ENCODE results near the gene UTY. TPM values are rescaled to one million over a fixed set of nuclear protein-coding genes. Genes with fewer than 3 reads are reported as not detected.

UTY gene
- total RNA-seq, 1 experiment from 2014 or later: 5.9 TPM

GRCh38 chrY:13398876-13399275, 81.0 kb downstream of the UTY start:
- no peaks in the 10 kb centered on the region for H3K79me2 ChIP-seq (ENCODE audit: insufficient read depth, low read length)
- no peak for DNase-seq (ENCODE audit: low read depth, low spot score)
- no peak overlapping the region for H3K9ac ChIP-seq (ENCODE audit: low read length)
- no peaks in the 10 kb centered on the region for H3K36me3 ChIP-seq (ENCODE audit: control insufficient read depth in 1 of 2, insufficient read depth in 2 of 2, low read length in 2 of 2)
- no peaks in the 10 kb centered on the region for H3K27me3 ChIP-seq (ENCODE audit: insufficient read depth, low read length)
- H3K27ac ChIP-seq (ENCODE audit: low read depth, low read length): no peak overlapping the region
- no peak overlapping the region for H2AFZ ChIP-seq (ENCODE audit: low read depth, low read length, poor library complexity, severe bottlenecking)
- intact Hi-C loops (cut with micrococcal nuclease): no loop called here
- H3K4me1 ChIP-seq (ENCODE audit: control insufficient read depth in 1 of 2, insufficient read depth in 2 of 2, low read length in 2 of 2): no peaks in the 10 kb centered on the region
- H3K4me2 ChIP-seq (ENCODE audit: low read length): no peak overlapping the region
- ATAC-seq: no peak
- no peak for TF ChIP-seq YY1 (IDR thresholded peaks at IDR 0.05; ENCODE audit: extremely low read depth, insufficient replicate concordance, low read depth, low read length)
- TF ChIP-seq JUND (IDR thresholded peaks at IDR 0.05): no peak
- TF ChIP-seq ELF1 (IDR thresholded peaks at IDR 0.05; ENCODE audit: borderline replicate concordance, low read depth): no peak
- TF ChIP-seq EZH2phosphoT487 (IDR thresholded peaks at IDR 0.05; ENCODE audit: borderline replicate concordance): no peak
- POLR2A ChIA-PET: no interaction called here
- H3K9me3 ChIP-seq (ENCODE audit: control insufficient read depth in 1 of 2, insufficient read depth in 1 of 2, low read depth in 1 of 2, low read length in 2 of 2): no peaks in the 10 kb centered on the region
- H4K20me1 ChIP-seq (ENCODE audit: insufficient read depth): no peaks in the 10 kb centered on the region
- RAD21 ChIA-PET (ENCODE audit: low non-redundant PET in 1 of 2, low total read pairs in 2 of 2, uncharacterized antibody in 2 of 2, unreplicated experiment in 2 of 2): no interaction called here
- CTCF ChIA-PET: no interaction called here
- no TSS peak for BruUV-seq (replicated peaks)
- H3K4me3 ChIP-seq (replicated peaks in 1 of 2; ENCODE audit: low read depth in 1 of 2, low read length in 2 of 2): no peak overlapping the region
- H3K9me2 ChIP-seq (ENCODE audit: insufficient read depth): no peaks in the 10 kb centered on the region

GRCh38 chrY:13381110-13381683, 98.6 kb downstream of the UTY start:
- H3K4me1 ChIP-seq (ENCODE audit: control insufficient read depth in 1 of 2, insufficient read depth in 2 of 2, low read length in 2 of 2): no peaks in the 10 kb centered on the region
- H3K4me3 ChIP-seq (replicated peaks in 1 of 2; ENCODE audit: low read depth in 1 of 2, low read length in 2 of 2): no peak overlapping the region
- no peaks in the 10 kb centered on the region for H3K27me3 ChIP-seq (ENCODE audit: insufficient read depth, low read length)
- no peaks in the 10 kb centered on the region for H4K20me1 ChIP-seq (ENCODE audit: insufficient read depth)
- TF ChIP-seq REST (IDR thresholded peaks at IDR 0.05; ENCODE audit: low read depth) (no peak), MAX (IDR thresholded peaks at IDR 0.05) (no peak), ZNF274 (IDR thresholded peaks at IDR 0.05; ENCODE audit: low read depth, low read length) (no peak), ATF3 (IDR thresholded peaks at IDR 0.05) (no peak), EGR1 (IDR thresholded peaks at IDR 0.05; ENCODE audit: low read depth) (no peak)
- no peaks in the 10 kb centered on the region for H3K9me2 ChIP-seq (ENCODE audit: insufficient read depth)
- CTCF ChIA-PET: no interaction called here
- no peak overlapping the region for H2AFZ ChIP-seq (ENCODE audit: low read depth, low read length, poor library complexity, severe bottlenecking)
- no peaks in the 10 kb centered on the region for H3K79me2 ChIP-seq (ENCODE audit: insufficient read depth, low read length)
- H3K27ac ChIP-seq (ENCODE audit: low read depth, low read length): no peak overlapping the region
- no peak overlapping the region for H3K9ac ChIP-seq (ENCODE audit: low read length)
- H3K4me2 ChIP-seq (ENCODE audit: low read length): no peak overlapping the region
- H3K9me3 ChIP-seq (ENCODE audit: control insufficient read depth in 1 of 2, insufficient read depth in 1 of 2, low read depth in 1 of 2, low read length in 2 of 2): no peaks in the 10 kb centered on the region
- H3K36me3 ChIP-seq (ENCODE audit: control insufficient read depth in 1 of 2, insufficient read depth in 2 of 2, low read length in 2 of 2): no peaks in the 10 kb centered on the region
- ATAC-seq: no peak
- no TSS peak for BruUV-seq (replicated peaks)
- RAD21 ChIA-PET (ENCODE audit: low non-redundant PET in 1 of 2, low total read pairs in 2 of 2, uncharacterized antibody in 2 of 2, unreplicated experiment in 2 of 2): no interaction called here
- intact Hi-C loops (cut with micrococcal nuclease): no loop called here
- POLR2A ChIA-PET: no interaction called here
- DNase-seq (ENCODE audit: low read depth, low spot score): no peak
